ENCODE data around the gene PPP1R18.
A peak's percentile ranks its signal among the peaks of the same experiment; 100 is the strongest.

The PPP1R18 gene

DNA sequence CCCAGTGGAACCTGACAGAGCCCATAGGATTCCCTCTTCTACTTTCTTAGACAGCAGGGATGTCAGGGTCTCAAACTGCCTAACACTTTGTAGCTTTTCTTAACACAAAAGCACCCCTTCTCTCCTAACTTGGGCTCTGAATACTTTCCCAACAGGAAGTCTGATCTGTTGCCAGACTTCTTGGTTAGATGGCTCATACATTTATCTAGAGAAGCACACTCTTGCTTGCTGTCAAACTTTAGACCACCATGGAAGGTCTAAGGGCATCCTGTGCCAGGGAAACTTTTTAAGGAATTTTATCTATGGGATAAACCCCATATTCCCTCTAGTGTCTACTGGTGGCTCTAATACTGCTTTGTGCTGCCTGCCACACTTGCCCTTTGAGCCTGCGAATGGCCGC lies 42.8 kb downstream of the PPP1R18 start:
- no peak overlapping the region for H3K4me3 ChIP-seq (ENCODE audit: low read depth, low read length)
- no peak for DNase-seq (ENCODE audit: low read depth)

DNA sequence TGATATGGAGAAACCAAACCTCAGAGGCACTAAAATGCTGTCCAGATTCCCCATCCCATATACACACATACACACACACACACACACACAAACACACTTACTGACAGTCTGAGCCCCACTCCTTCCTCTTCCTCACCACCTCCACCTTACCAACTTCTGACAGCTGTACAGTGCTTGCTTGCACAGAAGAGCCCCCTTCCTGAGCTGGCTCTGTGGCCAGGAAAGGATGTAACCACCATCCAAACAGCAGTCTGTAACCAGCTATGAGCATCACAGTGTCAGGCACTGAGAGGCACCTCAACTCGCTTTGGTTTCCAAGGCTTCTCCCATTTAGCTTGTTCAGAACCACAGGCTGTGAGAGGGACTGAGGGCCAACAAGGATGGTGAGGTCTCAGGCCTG lies 45.4 kb downstream of the PPP1R18 start:
- no peak overlapping the region for H3K4me3 ChIP-seq (ENCODE audit: low read depth, low read length)
- no peak for DNase-seq (ENCODE audit: low read depth)

DNA sequence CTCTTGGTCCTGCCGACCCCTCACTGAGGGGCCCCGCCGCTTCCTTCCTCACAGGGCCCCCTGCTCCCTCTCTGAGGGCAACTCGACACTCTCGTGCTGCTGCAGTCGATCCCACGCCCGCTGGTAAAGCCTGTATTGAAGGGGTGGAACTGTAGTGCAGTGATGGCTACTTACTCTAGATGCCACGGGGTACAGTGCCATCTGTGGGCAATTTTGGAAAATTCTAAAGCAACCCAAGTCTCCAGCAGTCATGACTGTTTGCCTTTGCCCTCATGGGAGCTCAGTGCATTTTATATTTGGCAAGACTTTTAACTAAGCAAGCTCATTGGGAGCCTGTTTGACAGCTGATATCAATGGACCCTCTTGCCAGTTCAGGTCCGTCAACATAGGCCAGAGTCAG lies 46.0 kb downstream of the PPP1R18 start:
- DNase-seq (ENCODE audit: low read depth) = no peak
- no peak overlapping the region for H3K4me3 ChIP-seq (ENCODE audit: low read depth, low read length)

DNA sequence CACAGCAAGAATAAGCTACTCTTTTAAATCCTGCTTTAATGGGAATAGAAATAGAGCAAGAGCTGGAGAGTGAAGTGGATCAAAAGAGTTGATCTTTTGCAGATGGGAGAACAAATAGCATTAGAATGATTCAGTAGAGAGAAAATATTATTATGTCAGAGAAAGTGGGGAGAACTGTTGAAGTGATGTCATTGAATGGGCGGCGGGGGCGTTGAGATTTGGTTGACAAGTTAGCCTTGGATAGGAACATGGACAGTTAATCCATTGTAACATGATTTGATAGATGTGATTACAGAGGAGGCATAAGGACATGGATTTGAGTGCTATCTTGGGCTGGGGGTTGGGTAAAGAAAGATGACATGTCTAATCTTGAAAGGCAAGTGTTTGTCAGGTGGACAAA lies 50.6 kb downstream of the PPP1R18 start:
- no peak for DNase-seq (ENCODE audit: low read depth)
- H3K4me3 ChIP-seq (ENCODE audit: low read depth, low read length) = no peak overlapping the region

DNA sequence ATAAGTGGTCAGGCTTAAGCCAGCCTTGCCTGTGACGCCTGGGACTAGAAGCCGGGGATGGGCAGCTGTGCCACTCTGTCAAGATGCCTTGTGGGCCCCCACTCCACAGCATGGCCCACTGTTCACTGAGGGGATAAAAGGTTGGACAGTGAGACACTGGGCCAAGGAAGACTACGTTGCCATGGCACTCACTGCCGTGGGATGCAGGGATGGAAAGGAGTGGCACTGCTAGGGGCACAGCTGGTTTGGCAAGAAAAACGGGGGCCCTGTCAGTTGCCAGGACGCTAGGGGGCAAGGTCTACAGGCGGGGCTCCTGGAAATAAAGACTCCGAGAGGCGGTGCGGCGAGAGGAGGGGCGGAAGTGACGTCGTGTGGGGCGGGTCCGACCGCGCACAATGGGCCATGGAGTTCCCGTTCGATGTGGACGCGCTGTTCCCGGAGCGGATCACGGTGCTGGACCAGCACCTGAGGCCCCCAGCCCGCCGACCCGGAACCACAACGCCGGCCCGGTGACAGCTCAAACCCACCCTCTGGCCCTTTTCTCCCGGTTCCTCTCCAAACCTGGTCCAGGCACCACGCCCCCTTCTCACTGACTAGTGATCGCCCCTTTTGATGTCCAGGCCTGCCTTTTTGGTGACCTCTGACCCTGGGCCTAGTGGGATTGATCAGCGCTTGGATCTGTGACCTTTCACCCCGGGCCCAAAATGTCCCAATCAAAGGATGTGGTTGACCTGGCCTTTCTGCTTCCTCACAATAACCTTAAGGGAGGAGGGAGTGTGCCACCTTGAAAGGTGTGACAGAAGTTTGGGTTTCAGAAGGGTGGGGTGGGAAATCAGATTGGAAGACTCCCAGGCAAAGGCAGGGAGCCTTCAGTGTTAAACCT lies 59.7 kb downstream of the PPP1R18 start, which contains the start of gene ATAT1:
ATAT1 (plus strand) TSS at position 391 of the 883 bp plus-strand sequence.
- H3K4me3 ChIP-seq (ENCODE audit: low read depth, low read length) = peak within 1 kb of the TSS; percentile 86
- DNase-seq (ENCODE audit: low read depth) = no peak

Data from skeletal muscle cell (primary cell).